Right lobe of liver (tissue), 6 donors: ENCODE data around the gene ADGRV1. TPM values are rescaled to one million over a fixed set of nuclear protein-coding genes. Genes with fewer than 3 reads are reported as not detected.

Experiments used
- ATAC-seq, 4 donors: fragments of 200-7000 bp; cut with Tn5 transposase; one replicate each; pipeline ENCODE4 v1.9.1; 2020; ENCODE audit warnings: mild to moderate bottlenecking in 4 of 4, moderate library complexity in 4 of 4
- DNase-seq, 3 donors: peaks; one replicate each; pipeline ENCODE4 v3.0.0-alpha.2; 2020
- H3K27ac ChIP-seq, 3 donors: fragments of 200-600 bp; one replicate each; pipeline ENCODE4 v1.8.0; 2022
- H3K27me3 ChIP-seq, 2 donors: fragments of 200-600 bp; one replicate each; pipeline ENCODE4 v1.8.0; 2022
- H3K36me3 ChIP-seq, 4 donors: fragments of 200-600 bp; sonication (generic) in 1 of 4; one replicate each; pipeline versions ENCODE4 v1.5.1 to v1.8.0; 2017 to 2022; ENCODE audit warnings: control low read depth in 1 of 4
- H3K4me1 ChIP-seq, 4 donors: fragments of 200-600 bp; sonication (generic) in 1 of 4; one replicate each; pipeline versions ENCODE4 v1.5.1 to v1.8.0; 2017 to 2022; ENCODE audit warnings: control low read depth in 1 of 4
- H3K4me3 ChIP-seq, 3 donors: fragments of 200-600 bp; one replicate each; pipeline ENCODE4 v1.8.0; 2022
- H3K9me3 ChIP-seq, 4 donors: fragments of 200-600 bp; sonication (generic) in 1 of 4; one replicate each; pipeline versions ENCODE4 v1.5.1 to v1.8.0; 2017 to 2022; ENCODE audit warnings: control low read depth in 1 of 4
- CTCF ChIP-seq, 4 donors: fragments of 200-600 bp in 3 of 4; fragments of 450-650 bp in 1 of 4; IDR thresholded peaks; one replicate each; pipeline versions ENCODE4 v1.5.1 to v1.8.0; 2016 to 2022; ENCODE audit warnings: antibody characterized with exemption in 4 of 4, mild to moderate bottlenecking in 2 of 4
- POLR2A ChIP-seq: fragments of 450-650 bp; IDR thresholded peaks from one replicate; pipeline ENCODE4 v1.6.1; 2017; ENCODE audit warnings: antibody characterized with exemption, mild to moderate bottlenecking
- WGBS: methylation state at CpG from one replicate; pipeline ENCODE4 v1.1.6; 2018; ENCODE audit warnings: low coverage, low lambda C conversion rate; ENCODE audit not compliant: insufficient coverage; ENCODE audit errors: missing lambda C conversion rate; 5-methylcytosine and 5-hydroxymethylcytosine counted together
- intact Hi-C, 2 donors: fragments of 100-400 bp; cut with DNase I; formaldehyde crosslinking; loops; one replicate each; pipeline versions ENCODE4 v1.11.2 to v1.14.1; 2022
- long read RNA-seq: library from polyadenylated mRNA; unstranded; transcript quantifications from one replicate; pipeline ENCODE4 v2.0.0, GENCODE V29; 2019
- total RNA-seq, 6 experiments: library from RNA; depleted of rRNA in 2 of 6; stranded (reverse); fragments of >200 nt in 2 of 6; fragmentation: NEBNext Ultra II Directional in 3 of 6; extraction: Animal tissue kit (Norgen Biotek cat#: 25700) in 3 of 6; gene quantifications; one replicate each; pipeline versions ENCODE4 v1.1.0 to v1.2.4, GENCODE V29; 2016 to 2023
- donor health status: DM: no; HTN: yes; CAD: no.
- donor health status: DM: no; HTN: no; CAD: no.
- donor health status: DM: no; HTN: no; CAD: no.
- donor health status: DM: no; HTN: yes; CAD: no.
- donor health status: DM: no; HTN: yes; CAD: no.

Gene ADGRV1
- 10 to 100 TPM in 2 of 6 experiments, 1 to 10 TPM in 4; 4.5 to 15.9 (median 7.4) TPM for total RNA-seq
- long read RNA-seq, partial matches to known transcripts: 0 of 2 reads
- long read RNA-seq, other reads (novel, unspliced or antisense): 0 of 2 reads

GRCh38 chr5:90558344-90559192 lies at the start of gene ADGRV1:
Gene ADGRV1 (plus strand): TSS chr5:90558797. CDS start chr5:90558896, 99 bp downstream.
- DNase-seq: peak in 2 of 3 donors; percentile 65 to 74
- no peak for TF ChIP-seq POLR2A
- TF ChIP-seq CTCF (IDR thresholded peaks at IDR 0.05): no peak
- WGBS: 2% methylated on average over 24 of the region's 60 CpGs
- no peaks in the 10 kb centered on the region for H3K9me3 ChIP-seq
- peak within 1 kb of the TSS in 2 of 3 donors; percentile 16 to 31 for H3K4me3 ChIP-seq
- peaks cover 0 to 21% of the 10 kb centered on the region in 2 donors for H3K27me3 ChIP-seq
- ATAC-seq: peak; percentile 92 to 98 (median 97)
- no peak within 1 kb of the TSS for H3K27ac ChIP-seq
- intact Hi-C loops: no loop called here
- no peaks in the 10 kb centered on the region for H3K36me3 ChIP-seq
- H3K4me1 ChIP-seq: peaks cover 0 to 13% (median 2%) of the 10 kb centered on the region in 4 donors

- Histone ChIP-seq H3K36me3 (no peaks in the 10 kb centered on the region), H3K9me3 (no peaks in the 10 kb centered on the region), H3K4me3 (no peak overlapping the region), H3K27me3 (no peaks in the 10 kb centered on the region), H3K27ac (no peak overlapping the region), H3K4me1 (no peaks in the 10 kb centered on the region)
- ATAC-seq (peak in 1 of 4 donors; percentile 44), DNase-seq (no peak)
- intact Hi-C loops: no loop called here
- 50% methylated on average over 1 of the region's 1 CpG for WGBS
- TF ChIP-seq CTCF (IDR thresholded peaks at IDR 0.05) (no peak), POLR2A (no peak)
Observed at GRCh38 chr5:90510438-90510837, 48.2 kb upstream of the ADGRV1 start.

GRCh38 chr5:90514520-90514919 lies 44.1 kb upstream of the ADGRV1 start:
- Histone ChIP-seq H3K27ac (no peak overlapping the region), H3K4me1 (no peaks in the 10 kb centered on the region), H3K36me3 (peaks cover 0 to 16% (median 8%) of the 10 kb centered on the region in 4 donors), H3K9me3 (no peaks in the 10 kb centered on the region), H3K27me3 (no peaks in the 10 kb centered on the region), H3K4me3 (no peak overlapping the region)
- no peak for DNase-seq
- WGBS: 51% methylated on average over 3 of the region's 3 CpGs
- peak in 1 of 4 donors; percentile 30 for ATAC-seq
- TF ChIP-seq CTCF (IDR thresholded peaks at IDR 0.05): no peak
- intact Hi-C loops: no loop called here

- Histone ChIP-seq H3K4me1 (no peaks in the 10 kb centered on the region), H3K27me3 (no peaks in the 10 kb centered on the region), H3K4me3 (no peak overlapping the region), H3K36me3 (peaks cover 0 to 52% (median 10%) of the 10 kb centered on the region in 4 donors), H3K9me3 (no peaks in the 10 kb centered on the region), H3K27ac (no peak overlapping the region)
- DNase-seq: no peak
- no peak for ATAC-seq
- TF ChIP-seq CTCF (IDR thresholded peaks at IDR 0.05): no peak
- TF ChIP-seq POLR2A: no peak
- intact Hi-C loops: no loop called here
Observed at GRCh38 chr5:90518661-90519060, 39.9 kb upstream of the ADGRV1 start.
